Measurements from ENCODE around the gene DDX47. TPM values are rescaled to one million over a fixed set of nuclear protein-coding genes. Genes with fewer than 3 reads are reported as not detected.

The DDX47 gene
- total and polyA plus RNA-seq, 4 donors, result 20.2 to 37.2 (median 25.9) TPM

DNA sequence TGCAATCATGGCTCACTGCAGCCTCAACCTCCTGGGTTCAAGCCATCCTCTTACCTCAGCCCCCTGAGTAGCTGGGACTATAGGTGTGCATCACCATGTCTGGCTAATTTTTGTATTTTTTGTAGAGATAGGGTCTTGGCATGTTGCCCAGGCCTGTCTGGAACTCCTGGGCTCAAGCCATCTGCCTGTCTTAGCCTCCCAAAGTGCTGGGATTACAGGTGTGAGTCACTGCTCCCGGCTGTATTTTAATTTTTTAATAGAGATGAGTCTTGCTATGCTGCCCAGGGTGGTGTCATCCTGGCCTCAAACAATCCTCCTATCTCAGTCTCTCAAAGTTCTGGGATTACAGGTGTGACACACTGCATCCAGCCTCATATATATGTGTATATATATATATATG lies 46.5 kb downstream of the DDX47 start:
- Histone ChIP-seq H3K27ac (ENCODE audit: low read depth in 1 of 2, low read length in 2 of 2) (no peak overlapping the region), H3K36me3 (ENCODE audit: control insufficient read depth in 4 of 4, insufficient read depth in 3 of 4, low read depth in 1 of 4, low read length in 3 of 4) (no peaks in the 10 kb centered on the region), H3K27me3 (ENCODE audit: control insufficient read depth in 4 of 4, insufficient read depth in 4 of 4, low read length in 3 of 4) (no peaks in the 10 kb centered on the region), H3K4me3 (ENCODE audit: low read depth in 1 of 3, low read length in 3 of 3) (no peak overlapping the region), H3K9me3 (ENCODE audit: control insufficient read depth in 4 of 4, low read length in 3 of 4) (no peaks in the 10 kb centered on the region), H3K4me1 (ENCODE audit: control insufficient read depth in 4 of 4, insufficient read depth in 4 of 4, low read length in 3 of 4) (no peaks in the 10 kb centered on the region), H3K9ac (ENCODE audit: low read depth in 1 of 2, low read length in 2 of 2) (no peak overlapping the region)
- TF ChIP-seq EGR1 (IDR thresholded peaks at IDR 0.05; ENCODE audit: low read depth in 2 of 2) (no peak), RXRA (IDR thresholded peaks at IDR 0.05) (no peak), HNF4A (conservative IDR thresholded peaks at IDR 0.05) (no peak), NR2F2 (IDR thresholded peaks at IDR 0.05) (no peak), ZBTB33 (IDR thresholded peaks at IDR 0.05) (no peak), CTCF (IDR thresholded peaks at IDR 0.05; ENCODE audit: low read depth, low read length, missing input control) (no peak), RAD21 (IDR thresholded peaks at IDR 0.05) (no peak), FOXA2 (IDR thresholded peaks at IDR 0.05) (no peak), HNF4G (IDR thresholded peaks at IDR 0.05) (no peak), SP1 (IDR thresholded peaks at IDR 0.05) (no peak), JUND (IDR thresholded peaks at IDR 0.05) (no peak), FOXA1 (IDR thresholded peaks at IDR 0.05) (no peak), YY1 (IDR thresholded peaks at IDR 0.05) (no peak), TAF1 (conservative IDR thresholded peaks at IDR 0.05) (no peak), GABPA (IDR thresholded peaks at IDR 0.05 in 1 of 2, conservative IDR thresholded peaks at IDR 0.05 in 1 of 2) (no peak)
- TF ChIP-seq, protein P1, sequence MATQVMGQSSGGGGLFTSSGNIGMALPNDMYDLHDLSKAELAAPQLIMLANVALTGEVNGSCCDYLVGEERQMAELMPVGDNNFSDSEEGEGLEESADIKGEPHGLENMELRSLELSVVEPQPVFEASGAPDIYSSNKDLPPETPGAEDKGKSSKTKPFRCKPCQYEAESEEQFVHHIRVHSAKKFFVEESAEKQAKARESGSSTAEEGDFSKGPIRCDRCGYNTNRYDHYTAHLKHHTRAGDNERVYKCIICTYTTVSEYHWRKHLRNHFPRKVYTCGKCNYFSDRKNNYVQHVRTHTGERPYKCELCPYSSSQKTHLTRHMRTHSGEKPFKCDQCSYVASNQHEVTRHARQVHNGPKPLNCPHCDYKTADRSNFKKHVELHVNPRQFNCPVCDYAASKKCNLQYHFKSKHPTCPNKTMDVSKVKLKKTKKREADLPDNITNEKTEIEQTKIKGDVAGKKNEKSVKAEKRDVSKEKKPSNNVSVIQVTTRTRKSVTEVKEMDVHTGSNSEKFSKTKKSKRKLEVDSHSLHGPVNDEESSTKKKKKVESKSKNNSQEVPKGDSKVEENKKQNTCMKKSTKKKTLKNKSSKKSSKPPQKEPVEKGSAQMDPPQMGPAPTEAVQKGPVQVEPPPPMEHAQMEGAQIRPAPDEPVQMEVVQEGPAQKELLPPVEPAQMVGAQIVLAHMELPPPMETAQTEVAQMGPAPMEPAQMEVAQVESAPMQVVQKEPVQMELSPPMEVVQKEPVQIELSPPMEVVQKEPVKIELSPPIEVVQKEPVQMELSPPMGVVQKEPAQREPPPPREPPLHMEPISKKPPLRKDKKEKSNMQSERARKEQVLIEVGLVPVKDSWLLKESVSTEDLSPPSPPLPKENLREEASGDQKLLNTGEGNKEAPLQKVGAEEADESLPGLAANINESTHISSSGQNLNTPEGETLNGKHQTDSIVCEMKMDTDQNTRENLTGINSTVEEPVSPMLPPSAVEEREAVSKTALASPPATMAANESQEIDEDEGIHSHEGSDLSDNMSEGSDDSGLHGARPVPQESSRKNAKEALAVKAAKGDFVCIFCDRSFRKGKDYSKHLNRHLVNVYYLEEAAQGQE (IDR thresholded peaks at IDR 0.05), result no peak
- TF ChIP-seq, protein P2, sequence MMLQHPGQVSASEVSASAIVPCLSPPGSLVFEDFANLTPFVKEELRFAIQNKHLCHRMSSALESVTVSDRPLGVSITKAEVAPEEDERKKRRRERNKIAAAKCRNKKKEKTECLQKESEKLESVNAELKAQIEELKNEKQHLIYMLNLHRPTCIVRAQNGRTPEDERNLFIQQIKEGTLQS (IDR thresholded peaks at IDR 0.05), result no peak
- DNase-seq (ENCODE audit: low spot score), result no peak
- WGBS, result 87% methylated on average over 1 of the region's 1 CpG

DNA sequence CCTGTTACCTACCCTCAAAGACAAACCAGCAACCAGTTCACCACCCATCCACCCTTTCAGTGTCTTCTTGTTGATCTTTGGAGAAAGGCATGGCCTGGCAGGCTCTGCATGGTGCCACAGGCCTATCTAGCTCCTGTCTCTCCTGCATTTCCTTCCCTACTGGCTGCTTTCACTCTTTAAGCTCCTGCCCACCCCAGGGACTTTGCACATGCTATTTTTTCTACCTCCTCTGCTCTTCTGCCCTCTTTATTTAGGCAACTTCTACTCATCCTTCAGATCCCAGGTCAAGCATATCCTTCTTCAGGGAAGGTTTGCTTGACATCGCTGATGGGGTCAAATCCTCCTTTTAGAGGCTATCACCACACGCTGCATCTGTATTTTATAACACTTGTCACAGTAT lies 51.1 kb downstream of the DDX47 start:
- no peaks in the 10 kb centered on the region for H3K9me3 ChIP-seq (ENCODE audit: control insufficient read depth in 4 of 4, low read length in 3 of 4)
- TF ChIP-seq SP1 (IDR thresholded peaks at IDR 0.05) (no peak), FOXA1 (IDR thresholded peaks at IDR 0.05) (no peak), HNF4G (IDR thresholded peaks at IDR 0.05) (no peak), ZBTB33 (IDR thresholded peaks at IDR 0.05) (no peak)
- WGBS, result 97% methylated on average over 2 of the region's 2 CpGs
- H3K9ac ChIP-seq (ENCODE audit: low read depth in 1 of 2, low read length in 2 of 2), result no peak overlapping the region
- H3K36me3 ChIP-seq (ENCODE audit: control insufficient read depth in 4 of 4, insufficient read depth in 3 of 4, low read depth in 1 of 4, low read length in 3 of 4), result no peaks in the 10 kb centered on the region
- H3K4me3 ChIP-seq (ENCODE audit: low read depth in 1 of 3, low read length in 3 of 3), result no peak overlapping the region
- no peak for DNase-seq (ENCODE audit: low spot score)
- H3K27ac ChIP-seq (ENCODE audit: low read depth in 1 of 2, low read length in 2 of 2), result no peak overlapping the region
- no peaks in the 10 kb centered on the region for H3K27me3 ChIP-seq (ENCODE audit: control insufficient read depth in 4 of 4, insufficient read depth in 4 of 4, low read length in 3 of 4)
- no peaks in the 10 kb centered on the region for H3K4me1 ChIP-seq (ENCODE audit: control insufficient read depth in 4 of 4, insufficient read depth in 4 of 4, low read length in 3 of 4)
